ENCODE data around the gene TET1.
"Not testable (repeated sequence)": the region's sequence is repeated elsewhere in the genome, so short reads cannot be mapped to it uniquely, and the experiment has no call there.

TET1 gene

GRCh38 chr10:68618234-68618633, 58.1 kb downstream of the TET1 start:
- Histone ChIP-seq H3K27me3 (ENCODE audit: control insufficient read depth, insufficient read depth, low read length) (no peaks in the 10 kb centered on the region), H3K27ac (no peak overlapping the region), H3K4me1 (peaks cover 17% of the 10 kb centered on the region), H3K9me3 (ENCODE audit: control insufficient read depth, low read length) (no peaks in the 10 kb centered on the region), H3K9ac (no peak overlapping the region), H2AFZ (no peak overlapping the region), H3K79me2 (peaks cover 10% of the 10 kb centered on the region), H3K36me3 (ENCODE audit: control insufficient read depth, insufficient read depth, low read length) (no peaks in the 10 kb centered on the region), H3K4me2 (ENCODE audit: low read length) (no peak overlapping the region), H3K4me3 (ENCODE audit: low read depth, low read length) (no peak overlapping the region)
- TF ChIP-seq, protein P1, sequence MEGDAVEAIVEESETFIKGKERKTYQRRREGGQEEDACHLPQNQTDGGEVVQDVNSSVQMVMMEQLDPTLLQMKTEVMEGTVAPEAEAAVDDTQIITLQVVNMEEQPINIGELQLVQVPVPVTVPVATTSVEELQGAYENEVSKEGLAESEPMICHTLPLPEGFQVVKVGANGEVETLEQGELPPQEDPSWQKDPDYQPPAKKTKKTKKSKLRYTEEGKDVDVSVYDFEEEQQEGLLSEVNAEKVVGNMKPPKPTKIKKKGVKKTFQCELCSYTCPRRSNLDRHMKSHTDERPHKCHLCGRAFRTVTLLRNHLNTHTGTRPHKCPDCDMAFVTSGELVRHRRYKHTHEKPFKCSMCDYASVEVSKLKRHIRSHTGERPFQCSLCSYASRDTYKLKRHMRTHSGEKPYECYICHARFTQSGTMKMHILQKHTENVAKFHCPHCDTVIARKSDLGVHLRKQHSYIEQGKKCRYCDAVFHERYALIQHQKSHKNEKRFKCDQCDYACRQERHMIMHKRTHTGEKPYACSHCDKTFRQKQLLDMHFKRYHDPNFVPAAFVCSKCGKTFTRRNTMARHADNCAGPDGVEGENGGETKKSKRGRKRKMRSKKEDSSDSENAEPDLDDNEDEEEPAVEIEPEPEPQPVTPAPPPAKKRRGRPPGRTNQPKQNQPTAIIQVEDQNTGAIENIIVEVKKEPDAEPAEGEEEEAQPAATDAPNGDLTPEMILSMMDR (IDR thresholded peaks at IDR 0.05), result no peak

DNA sequence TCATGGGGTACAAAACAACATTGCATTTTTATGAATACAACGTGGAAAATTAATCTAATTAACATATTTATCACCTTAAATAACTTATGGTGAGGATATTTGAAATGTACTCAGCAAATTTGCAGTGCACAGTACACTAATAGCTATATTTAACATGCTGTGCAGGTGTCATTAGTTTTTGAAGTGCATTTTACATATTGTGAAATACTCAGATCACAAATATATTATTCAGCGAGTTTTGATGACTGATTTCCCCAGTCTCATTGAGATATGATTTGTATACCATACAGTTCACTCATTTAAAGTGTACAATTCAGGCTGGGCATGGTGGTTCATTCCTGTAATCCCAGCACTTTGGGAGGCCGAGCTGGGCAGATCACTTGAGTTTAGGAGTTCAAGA, 59.5 kb downstream of the TET1 start:
- Histone ChIP-seq H3K27ac (no peak overlapping the region), H3K36me3 (ENCODE audit: control insufficient read depth, insufficient read depth, low read length) (no peaks in the 10 kb centered on the region), H3K4me1 (peaks cover 11% of the 10 kb centered on the region), H3K4me3 (ENCODE audit: low read depth, low read length) (no peak overlapping the region), H3K27me3 (ENCODE audit: control insufficient read depth, insufficient read depth, low read length) (no peaks in the 10 kb centered on the region), H3K4me2 (ENCODE audit: low read length) (no peak overlapping the region), H3K9ac (no peak overlapping the region), H3K9me3 (ENCODE audit: control insufficient read depth, low read length) (no peaks in the 10 kb centered on the region), H3K79me2 (peaks cover 10% of the 10 kb centered on the region), H2AFZ (no peak overlapping the region)
- TF ChIP-seq, protein P1 (IDR thresholded peaks at IDR 0.05), result no peak

- H3K4me2 ChIP-seq (ENCODE audit: low read length), result no peak overlapping the region
- peaks cover 15% of the 10 kb centered on the region for H3K79me2 ChIP-seq
- H3K9me3 ChIP-seq (ENCODE audit: control insufficient read depth, low read length), result no peaks in the 10 kb centered on the region
- H3K36me3 ChIP-seq (ENCODE audit: control insufficient read depth, insufficient read depth, low read length), result no peaks in the 10 kb centered on the region
- no peak overlapping the region for H3K4me3 ChIP-seq (ENCODE audit: low read depth, low read length)
- H3K27ac ChIP-seq, result no peak overlapping the region
- TF ChIP-seq, protein P1 (IDR thresholded peaks at IDR 0.05), result no peak
- no peak overlapping the region for H3K9ac ChIP-seq
- H3K27me3 ChIP-seq (ENCODE audit: control insufficient read depth, insufficient read depth, low read length), result no peaks in the 10 kb centered on the region
- H2AFZ ChIP-seq, result peak overlapping the region; percentile 36
- H3K4me1 ChIP-seq, result peaks cover 23% of the 10 kb centered on the region
These were observed 65.3 kb downstream of the TET1 start for GRCh38 chr10:68625316-68625921.

GRCh38 chr10:68628576-68629127, 68.5 kb downstream of the TET1 start:
- Histone ChIP-seq H3K4me2 (ENCODE audit: low read length) (peak overlapping the region; percentile 18), H3K27ac (peak overlapping the region; percentile 56)

GRCh38 chr10:68632271-68632560, 72.1 kb downstream of the TET1 start:
- H2AFZ ChIP-seq; H3K27me3 ChIP-seq (ENCODE audit: control insufficient read depth, insufficient read depth, low read length); H3K36me3 ChIP-seq (ENCODE audit: control insufficient read depth, insufficient read depth, low read length); H3K9me3 ChIP-seq (ENCODE audit: control insufficient read depth, low read length); H3K79me2 ChIP-seq; H3K4me3 ChIP-seq (ENCODE audit: low read depth, low read length); H3K4me2 ChIP-seq (ENCODE audit: low read length); H3K9ac ChIP-seq; H3K27ac ChIP-seq: not testable (repeated sequence)
- H3K4me1 ChIP-seq, result peaks cover 34% of the 10 kb centered on the region

More at GRCh38 chr10:68628576-68629127, 68.5 kb downstream of the TET1 start:
- Histone ChIP-seq H2AFZ (no peak overlapping the region), H3K79me2 (peaks cover 8% of the 10 kb centered on the region), H3K4me1 (peaks cover 29% of the 10 kb centered on the region), H3K27me3 (ENCODE audit: control insufficient read depth, insufficient read depth, low read length) (no peaks in the 10 kb centered on the region), H3K36me3 (ENCODE audit: control insufficient read depth, insufficient read depth, low read length) (no peaks in the 10 kb centered on the region), H3K4me3 (ENCODE audit: low read depth, low read length) (no peak overlapping the region), H3K9me3 (ENCODE audit: control insufficient read depth, low read length) (no peaks in the 10 kb centered on the region), H3K9ac (no peak overlapping the region)
- TF ChIP-seq, protein P1 (IDR thresholded peaks at IDR 0.05), result no peak
